HCT116 (cell line): ENCODE measurements around the gene LY6G6C. TPM values are rescaled to one million over a fixed set of nuclear protein-coding genes. Genes with fewer than 3 reads are reported as not detected.

ENCODE experiments used
- ATAC-seq: fragments of 200-7000 bp; cut with Tn5 transposase; 2 replicates; pipeline ENCODE4 v1.9.1; 2020; ENCODE audit warnings: mild to moderate bottlenecking, moderate library complexity
- BruUV-seq: library from RNA; stranded (reverse); fragments of 400-500 nt; replicated peaks from 2 replicates; lab custom pipeline; 2021; lab: Mats Ljungman, UMichigan
- CTCF ChIA-PET: fragments of 300-600 bp; sonication (Branson Sonifier 250); formaldehyde crosslinking; loops from one replicate; lab custom pipeline; 2021; ENCODE audit warnings: antibody characterized with exemption; lab: Charles Lee
- POLR2A ChIA-PET: fragments of 300-600, 350-600 bp; sonication (Branson Sonifier 250); formaldehyde crosslinking; loops from one replicate; lab custom pipeline; 2021; ENCODE audit warnings: antibody characterized with exemption; lab: Charles Lee
- RAD21 ChIA-PET, 2 experiments: fragments of 300-600 bp; sonication (Branson Sonifier 250); formaldehyde crosslinking; loops; one replicate each; lab custom pipeline; 2023; ENCODE audit warnings: low total read pairs in 2 of 2; ENCODE audit not compliant: uncharacterized antibody in 2 of 2, unreplicated experiment in 2 of 2, low non-redundant PET in 1 of 2; lab: Charles Lee
- DNase-seq: peaks from one replicate; pipeline ENCODE4 v3.0.0-alpha.2; 2010; ENCODE audit warnings: low read depth, low spot score
- H2AFZ ChIP-seq: fragments of 200-600 bp; shearing (Covaris generic), sonication (generic); 2 replicates; pipeline ENCODE4 v1.6.1; 2017; ENCODE audit warnings: low read depth, mixed run types, mixed read lengths, antibody characterized with exemption, low read length; ENCODE audit not compliant: poor library complexity, severe bottlenecking
- H3K27ac ChIP-seq: 2 replicates; pipeline ENCODE4 v1.5.1; 2012; ENCODE audit warnings: low read depth, low read length
- H3K27me3 ChIP-seq: fragments of 200-600 bp; sonication (generic); 2 replicates; pipeline ENCODE4 v1.6.1; 2016; ENCODE audit warnings: mixed run types, low read length, mixed read lengths; ENCODE audit not compliant: insufficient read depth
- H3K36me3 ChIP-seq, 2 experiments: fragments of 200-500 bp in 1 of 2; fragments of 200-600 bp in 1 of 2; sonication (Bioruptor generic) in 1 of 2; sonication (generic) in 1 of 2; 2 replicates each; pipeline versions ENCODE4 v1.5.1 to v1.6.1; 2014 to 2016; ENCODE audit warnings: low read length in 2 of 2, inconsistent platforms in 1 of 2, mixed read lengths in 1 of 2, mixed run types in 1 of 2; ENCODE audit not compliant: insufficient read depth in 2 of 2, control insufficient read depth in 1 of 2
- H3K4me1 ChIP-seq, 2 experiments: fragments of 200-600 bp in 1 of 2; sonication (generic) in 1 of 2; 2 replicates each; pipeline versions ENCODE4 v1.5.1 to v1.6.1; 2012 to 2017; ENCODE audit warnings: low read length in 2 of 2, inconsistent platforms in 1 of 2, mild to moderate bottlenecking in 1 of 2, mixed read lengths in 1 of 2, mixed run types in 1 of 2, moderate library complexity in 1 of 2; ENCODE audit not compliant: insufficient read depth in 2 of 2, control insufficient read depth in 1 of 2
- H3K4me2 ChIP-seq: fragments of 200-600 bp; sonication (generic); 2 replicates; pipeline ENCODE4 v1.6.1; 2017; ENCODE audit warnings: mixed run types, low read length, mixed read lengths
- H3K4me3 ChIP-seq, 2 experiments: fragments of 200-600 bp in 1 of 2; sonication (generic) in 1 of 2; replicated peaks in 1 of 2; 2 replicates each; pipeline ENCODE4 v1.5.1; 2011 to 2016; ENCODE audit warnings: low read length in 2 of 2, control low read depth in 1 of 2, low read depth in 1 of 2, mild to moderate bottlenecking in 1 of 2, mixed read lengths in 1 of 2, mixed run types in 1 of 2
- H3K79me2 ChIP-seq: fragments of 200-600 bp; sonication (generic); 2 replicates; pipeline ENCODE4 v1.6.1; 2017; ENCODE audit warnings: mild to moderate bottlenecking, mixed run types, low read length, moderate library complexity, mixed read lengths; ENCODE audit not compliant: insufficient read depth
- H3K9ac ChIP-seq: fragments of 200-600 bp; sonication (generic); 2 replicates; pipeline ENCODE4 v1.6.1; 2016; ENCODE audit warnings: low read length, mixed read lengths
- H3K9me2 ChIP-seq: fragments of 200-600 bp; sonication (generic), shearing (Covaris generic); 2 replicates; pipeline ENCODE4 v1.6.1; 2017; ENCODE audit warnings: mixed run types, mild to moderate bottlenecking, moderate library complexity; ENCODE audit not compliant: insufficient read depth
- H3K9me3 ChIP-seq, 2 experiments: fragments of 200-500 bp in 1 of 2; fragments of 200-600 bp in 1 of 2; sonication (Bioruptor generic) in 1 of 2; sonication (generic) in 1 of 2; 2 replicates each; pipeline ENCODE4 v1.6.1; 2014 to 2017; ENCODE audit warnings: low read length in 2 of 2, mixed read lengths in 2 of 2, inconsistent platforms in 1 of 2, low read depth in 1 of 2, mild to moderate bottlenecking in 1 of 2, mixed run types in 1 of 2, moderate library complexity in 1 of 2; ENCODE audit not compliant: control insufficient read depth in 1 of 2, insufficient read depth in 1 of 2
- H4K20me1 ChIP-seq: fragments of 200-600 bp; sonication (generic), shearing (Covaris generic); 2 replicates; pipeline ENCODE4 v1.6.1; 2017; ENCODE audit warnings: mixed run types, mild to moderate bottlenecking, moderate library complexity; ENCODE audit not compliant: insufficient read depth
- ATF3 ChIP-seq: IDR thresholded peaks from 2 replicates; pipeline ENCODE4 v1.6.1; 2012
- CBX3 ChIP-seq: IDR thresholded peaks from 2 replicates; pipeline ENCODE4 v1.6.1; 2012; ENCODE audit warnings: low read depth
- CEBPB ChIP-seq: IDR thresholded peaks from 2 replicates; pipeline ENCODE4 v1.6.1; 2012; ENCODE audit warnings: low read depth
- EGR1 ChIP-seq: IDR thresholded peaks from 2 replicates; pipeline ENCODE4 v1.6.1; 2012; ENCODE audit warnings: low read depth
- ELF1 ChIP-seq: IDR thresholded peaks from 2 replicates; pipeline ENCODE4 v1.6.1; 2012; ENCODE audit warnings: low read depth, borderline replicate concordance
- EZH2 ChIP-seq: fragments of 200-600 bp; sonication (generic); IDR thresholded peaks from 2 replicates; pipeline ENCODE4 v1.6.1; 2017; ENCODE audit warnings: antibody characterized with exemption, mixed run types
- FOSL1 ChIP-seq: IDR thresholded peaks from 2 replicates; pipeline ENCODE4 v1.6.1; 2012; ENCODE audit warnings: low read depth
- MAX ChIP-seq: IDR thresholded peaks from 2 replicates; pipeline ENCODE4 v1.6.1; 2012
- POLR2A ChIP-seq: IDR thresholded peaks from 2 replicates; pipeline ENCODE4 v1.7.0; 2011; ENCODE audit warnings: borderline replicate concordance; ENCODE audit not compliant: insufficient read depth, insufficient read length; ENCODE audit errors: extremely low read depth
- POLR2AphosphoS5 ChIP-seq: IDR thresholded peaks from 2 replicates; pipeline ENCODE4 v1.6.1; 2011; ENCODE audit warnings: mild to moderate bottlenecking, low read depth, low read length, moderate library complexity
- RAD21 ChIP-seq: IDR thresholded peaks from 2 replicates; pipeline ENCODE4 v1.6.1; 2012; ENCODE audit warnings: low read depth, mild to moderate bottlenecking
- SP1 ChIP-seq: IDR thresholded peaks from 2 replicates; pipeline ENCODE4 v1.6.1; 2012; ENCODE audit warnings: low read depth
- TCF7L2 ChIP-seq: IDR thresholded peaks from 2 replicates; pipeline ENCODE4 v1.7.0; 2011; ENCODE audit warnings: borderline replicate concordance, inconsistent platforms; ENCODE audit not compliant: insufficient read depth, insufficient read length; ENCODE audit errors: extremely low read depth
- YY1 ChIP-seq: IDR thresholded peaks from 2 replicates; pipeline ENCODE4 v1.6.1; 2011; ENCODE audit warnings: low read length, low read depth, moderate library complexity, mild to moderate bottlenecking; ENCODE audit not compliant: insufficient replicate concordance; ENCODE audit errors: extremely low read depth
- ZBTB33 ChIP-seq: IDR thresholded peaks from 2 replicates; pipeline ENCODE4 v1.6.1; 2011; ENCODE audit warnings: mild to moderate bottlenecking, low read length, moderate library complexity; ENCODE audit not compliant: insufficient replicate concordance; ENCODE audit errors: extremely low read depth
- ZFX ChIP-seq: fragments of 450-650 bp; IDR thresholded peaks from 2 replicates; pipeline ENCODE4 v1.6.1; 2017
- ZNF274 ChIP-seq: fragments of 200-500 bp; sonication (Bioruptor generic); IDR thresholded peaks from 2 replicates; pipeline ENCODE4 v1.6.1; 2014; ENCODE audit warnings: mild to moderate bottlenecking, low read depth, low read length, inconsistent platforms
- intact Hi-C: fragments of 100-400 bp; cut with micrococcal nuclease; formaldehyde crosslinking; loops from 2 replicates; pipeline ENCODE4 v1.10.0; 2022
- total RNA-seq: library from RNA; stranded (reverse); gene quantifications from one replicate; pipeline ENCODE4 v1.2.1, GENCODE V29; 2021; ENCODE audit not compliant: unreplicated experiment

The LY6G6C gene
- total RNA-seq, 1 experiment from 2014 or later = 0.54 TPM

- intact Hi-C loops = no loop called here
- RAD21 ChIA-PET = no interaction called here
- H4K20me1 ChIP-seq = no peaks in the 10 kb centered on the region
- no peak overlapping the region for H2AFZ ChIP-seq
- H3K9me3 ChIP-seq = no peaks in the 10 kb centered on the region
- POLR2A ChIA-PET = no interaction called here
- TF ChIP-seq FOSL1 (no peak), RAD21 (no peak), CBX3 (no peak), ZFX (no peak), CEBPB (no peak), SP1 (no peak), MAX (no peak), ZNF274 (no peak)
- no peak overlapping the region for H3K9ac ChIP-seq
- no peak overlapping the region for H3K27ac ChIP-seq
- peaks cover 3 to 6% of the 10 kb centered on the region in 2 experiments; a peak in 2 of 4 replicates for H3K4me1 ChIP-seq
- peaks cover 2 to 22% of the 10 kb centered on the region in 2 experiments; a peak in 3 of 4 replicates for H3K36me3 ChIP-seq
- no peaks in the 10 kb centered on the region for H3K79me2 ChIP-seq
- DNase-seq (no peak), ATAC-seq (no peak)
- H3K9me2 ChIP-seq = no peaks in the 10 kb centered on the region
- H3K4me2 ChIP-seq = no peak overlapping the region
- BruUV-seq = no TSS peak
- no peaks in the 10 kb centered on the region for H3K27me3 ChIP-seq
- H3K4me3 ChIP-seq = no peak overlapping the region
- CTCF ChIA-PET = no interaction called here
Observed at GRCh38 chr6:31749301-31750036, 27.9 kb upstream of the LY6G6C start.

- RAD21 ChIA-PET = no interaction called here
- Histone ChIP-seq H3K4me1 (peaks cover 9 to 26% of the 10 kb centered on the region in 2 experiments), H3K9me2 (no peaks in the 10 kb centered on the region), H3K79me2 (peaks cover 20% of the 10 kb centered on the region), H4K20me1 (no peaks in the 10 kb centered on the region), H3K9ac (no peak overlapping the region), H3K9me3 (no peaks in the 10 kb centered on the region), H3K4me3 (no peak overlapping the region), H3K27ac (no peak overlapping the region), H2AFZ (no peak overlapping the region), H3K27me3 (no peaks in the 10 kb centered on the region), H3K4me2 (no peak overlapping the region), H3K36me3 (peaks cover 18 to 45% of the 10 kb centered on the region in 2 experiments; a peak in 3 of 4 replicates)
- CTCF ChIA-PET = no interaction called here
- DNase-seq = no peak
- POLR2A ChIA-PET = no interaction called here
- intact Hi-C loops = no loop called here
- BruUV-seq = no TSS peak
- ATAC-seq = no peak
- TF ChIP-seq ATF3 (no peak), POLR2AphosphoS5 (no peak), RAD21 (no peak), EZH2 (no peak), CEBPB (no peak), MAX (no peak), ELF1 (no peak), SP1 (no peak), TCF7L2 (no peak), FOSL1 (no peak), CBX3 (no peak), EGR1 (no peak), ZNF274 (no peak), YY1 (no peak), POLR2A (no peak), ZBTB33 (no peak), ZFX (no peak)
Observed at GRCh38 chr6:31744422-31744821, 22.9 kb upstream of the LY6G6C start.
